ENCODE results near the gene KIF21B.

GRCh38 chr1:201001962-201002361, 21.6 kb downstream of the KIF21B start:
- TF ChIP-seq POLR2A (IDR thresholded peaks at IDR 0.05; ENCODE audit: control extremely low read depth in 1 of 2, low read depth in 2 of 2, low read length in 2 of 2) (no peak), CTCF (IDR thresholded peaks at IDR 0.05; ENCODE audit: control extremely low read depth in 1 of 3, insufficient read depth in 1 of 3, low read depth in 1 of 3, low read length in 3 of 3) (no peak), NRF1 (IDR thresholded peaks at IDR 0.05; ENCODE audit: low read depth, low read length) (no peak), EP300 (IDR thresholded peaks at IDR 0.05; ENCODE audit: borderline replicate concordance in 1 of 2, low read depth in 2 of 2, low read length in 2 of 2) (no peak), CEBPB (IDR thresholded peaks at IDR 0.05; ENCODE audit: low read depth, low read length) (no peak), TBP (IDR thresholded peaks at IDR 0.05; ENCODE audit: low read depth, low read length) (no peak), GABPA (IDR thresholded peaks at IDR 0.05; ENCODE audit: borderline replicate concordance, insufficient read depth, low read length) (no peak)
